Neural cell (in vitro differentiated cells): Measurements from ENCODE around the gene ZNF618. TPM values are rescaled to one million over a fixed set of nuclear protein-coding genes. Genes with fewer than 3 reads are reported as not detected.

Experiments used
- H2AFZ ChIP-seq: fragments of 200-600, 300-800 bp; sonication (generic), shearing (Covaris generic); 2 replicates; pipeline ENCODE4 v1.6.0; 2014; ENCODE audit warnings: low read depth, mild to moderate bottlenecking, antibody characterized with exemption, low read length, moderate library complexity
- H3F3A ChIP-seq: fragments of 200-600 bp; shearing (Covaris generic); 2 replicates; pipeline ENCODE4 v1.6.1; 2016; ENCODE audit warnings: mild to moderate bottlenecking, moderate library complexity, mixed read lengths, antibody characterized with exemption, low read length; ENCODE audit not compliant: insufficient read depth, poor library complexity, severe bottlenecking
- H3K27ac ChIP-seq: fragments of 200-600, 300-800 bp; sonication (generic), shearing (Covaris generic); 2 replicates; pipeline ENCODE4 v1.5.1; 2014; ENCODE audit warnings: mild to moderate bottlenecking, low read length, moderate library complexity
- H3K27me3 ChIP-seq: fragments of 300-800, 200-600 bp; sonication (generic), shearing (Covaris generic); 2 replicates; pipeline ENCODE4 v1.6.0; 2014; ENCODE audit warnings: mild to moderate bottlenecking, low read depth, low read length, moderate library complexity; ENCODE audit not compliant: insufficient read depth
- H3K36me3 ChIP-seq: fragments of 300-800, 200-600 bp; sonication (generic), shearing (Covaris generic); 2 replicates; pipeline ENCODE4 v1.5.1; 2014; ENCODE audit warnings: mild to moderate bottlenecking, antibody characterized with exemption, low read length, moderate library complexity; ENCODE audit not compliant: insufficient read depth
- H3K4me2 ChIP-seq: fragments of 300-800, 200-600 bp; sonication (generic), shearing (Covaris generic); 2 replicates; pipeline ENCODE4 v1.6.0; 2014; ENCODE audit warnings: mild to moderate bottlenecking, low read length
- H3K4me3 ChIP-seq: fragments of 300-800, 200-600 bp; sonication (generic), shearing (Covaris generic); 2 replicates; pipeline ENCODE4 v1.5.1; 2014; ENCODE audit warnings: mild to moderate bottlenecking, low read length, moderate library complexity
- H3K79me2 ChIP-seq: fragments of 200-600 bp; shearing (Covaris generic); replicated peaks from 2 replicates; pipeline ENCODE4 v1.6.0; 2014; ENCODE audit warnings: mild to moderate bottlenecking, low read length, moderate library complexity; ENCODE audit not compliant: insufficient read depth
- H3K9ac ChIP-seq: fragments of 300-800, 200-600 bp; sonication (generic), shearing (Covaris generic); 2 replicates; pipeline ENCODE4 v1.6.1; 2016; ENCODE audit warnings: mild to moderate bottlenecking, low read length, mixed read lengths
- H3K9me2 ChIP-seq: fragments of 200-600 bp; shearing (Covaris generic); 2 replicates; pipeline ENCODE4 v1.6.1; 2016; ENCODE audit warnings: mild to moderate bottlenecking, low read length, mixed read lengths; ENCODE audit not compliant: insufficient read depth
- H3K9me3 ChIP-seq: fragments of 200-600, 300-800 bp; sonication (generic), shearing (Covaris generic); 2 replicates; pipeline ENCODE4 v1.6.1; 2016; ENCODE audit warnings: mild to moderate bottlenecking, mixed run types, low read length, moderate library complexity, mixed read lengths
- H4K20me1 ChIP-seq: fragments of 200-600 bp; shearing (Covaris generic); 2 replicates; pipeline ENCODE4 v1.6.1; 2016; ENCODE audit warnings: mild to moderate bottlenecking, mixed run types; ENCODE audit not compliant: insufficient read depth
- EP300 ChIP-seq: fragments of 450-650 bp; conservative IDR thresholded peaks from 2 replicates; pipeline ENCODE4 v1.6.1; 2014; ENCODE audit warnings: antibody characterized with exemption, mild to moderate bottlenecking, moderate library complexity; ENCODE audit not compliant: poor library complexity, severe bottlenecking
- EZH2 ChIP-seq: fragments of 200-600, 300-800 bp; shearing (Covaris generic), sonication (generic); IDR thresholded peaks from 2 replicates; pipeline ENCODE4 v1.6.1; 2014; ENCODE audit warnings: antibody characterized with exemption, low read length, borderline replicate concordance, mild to moderate bottlenecking; ENCODE audit not compliant: insufficient read depth, poor library complexity, severe bottlenecking
- MXI1 ChIP-seq: fragments of 450-650 bp; conservative IDR thresholded peaks from 2 replicates; pipeline ENCODE4 v1.6.1; 2014; ENCODE audit warnings: antibody characterized with exemption, mild to moderate bottlenecking; ENCODE audit not compliant: poor library complexity, severe bottlenecking
- POLR2AphosphoS5 ChIP-seq: IDR thresholded peaks from 2 replicates; pipeline ENCODE4 v1.6.1; 2012
- RAD21 ChIP-seq: fragments of 450-650 bp; conservative IDR thresholded peaks from 2 replicates; pipeline ENCODE4 v1.6.1; 2014; ENCODE audit warnings: antibody characterized with exemption, mild to moderate bottlenecking, moderate library complexity
- SMC3 ChIP-seq: fragments of 450-650 bp; conservative IDR thresholded peaks from 2 replicates; pipeline ENCODE4 v1.6.1; 2014; ENCODE audit warnings: antibody characterized with exemption, mild to moderate bottlenecking, moderate library complexity; ENCODE audit not compliant: poor library complexity
- TAF1 ChIP-seq: IDR thresholded peaks from 2 replicates; pipeline ENCODE4 v1.6.1; 2012; ENCODE audit warnings: low read depth
- polyA plus RNA-seq: library from polyadenylated mRNA; depleted of rRNA; stranded (reverse); fragments of >200 nt; gene quantifications from 2 replicates; pipeline ENCODE4 v1.2.3, GENCODE V29; 2014
- TF ChIP-seq, protein P1 (sequence below): fragments of 450-650 bp; IDR thresholded peaks from 2 replicates; pipeline ENCODE4 v1.5.1; 2014; ENCODE audit warnings: antibody characterized with exemption, mild to moderate bottlenecking, moderate library complexity; ENCODE audit not compliant: poor library complexity, severe bottlenecking
- TF ChIP-seq, protein P2 (sequence below): IDR thresholded peaks from 2 replicates; pipeline ENCODE4 v1.6.1; 2012; ENCODE audit warnings: borderline replicate concordance

The ZNF618 gene
- polyA plus RNA-seq, 1 donor from 2014 or later = 7.1 TPM

DNA sequence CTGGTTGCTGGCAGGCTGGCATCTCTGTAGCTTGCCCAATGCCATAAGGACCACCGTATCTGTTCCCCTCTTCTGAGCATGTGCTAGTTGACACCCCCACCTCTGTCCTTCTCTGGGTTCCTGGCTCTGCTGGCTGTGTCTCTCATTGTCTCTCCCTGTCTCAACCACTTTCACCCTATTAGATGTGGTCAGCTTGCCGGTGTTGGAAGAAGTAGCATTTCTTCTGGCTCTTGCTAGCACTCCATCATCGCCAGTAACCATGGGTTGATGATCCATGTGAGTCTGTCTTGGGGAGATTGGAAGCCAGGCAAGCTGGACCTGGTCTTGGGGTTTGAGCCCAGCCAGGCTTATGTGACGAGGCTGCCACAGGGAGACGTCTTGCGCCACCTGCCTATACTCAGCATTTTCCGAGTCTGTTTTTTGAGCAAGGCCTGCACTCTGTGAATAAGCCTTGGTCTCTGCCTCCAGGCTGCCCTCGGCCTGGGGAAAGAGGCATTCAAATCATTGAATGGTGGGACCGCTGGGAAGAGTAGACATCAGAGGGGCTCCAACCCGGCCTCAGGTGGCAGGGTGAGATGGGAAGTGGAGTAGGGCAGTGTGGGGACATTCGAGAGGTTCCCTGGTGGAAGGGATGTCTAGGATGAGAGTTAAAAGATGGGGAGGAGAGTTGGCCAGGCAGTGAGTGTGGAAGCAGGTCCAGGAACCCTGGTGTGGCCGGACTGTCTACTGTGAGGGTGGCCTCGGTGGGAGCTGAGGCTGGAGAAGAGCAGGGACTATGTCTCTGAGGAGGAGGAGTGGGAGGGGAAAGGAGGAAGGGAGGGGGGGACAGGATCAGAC, 74.3 kb downstream of the ZNF618 start:
- TF ChIP-seq POLR2AphosphoS5 = no peak
- TF ChIP-seq, protein P1, sequence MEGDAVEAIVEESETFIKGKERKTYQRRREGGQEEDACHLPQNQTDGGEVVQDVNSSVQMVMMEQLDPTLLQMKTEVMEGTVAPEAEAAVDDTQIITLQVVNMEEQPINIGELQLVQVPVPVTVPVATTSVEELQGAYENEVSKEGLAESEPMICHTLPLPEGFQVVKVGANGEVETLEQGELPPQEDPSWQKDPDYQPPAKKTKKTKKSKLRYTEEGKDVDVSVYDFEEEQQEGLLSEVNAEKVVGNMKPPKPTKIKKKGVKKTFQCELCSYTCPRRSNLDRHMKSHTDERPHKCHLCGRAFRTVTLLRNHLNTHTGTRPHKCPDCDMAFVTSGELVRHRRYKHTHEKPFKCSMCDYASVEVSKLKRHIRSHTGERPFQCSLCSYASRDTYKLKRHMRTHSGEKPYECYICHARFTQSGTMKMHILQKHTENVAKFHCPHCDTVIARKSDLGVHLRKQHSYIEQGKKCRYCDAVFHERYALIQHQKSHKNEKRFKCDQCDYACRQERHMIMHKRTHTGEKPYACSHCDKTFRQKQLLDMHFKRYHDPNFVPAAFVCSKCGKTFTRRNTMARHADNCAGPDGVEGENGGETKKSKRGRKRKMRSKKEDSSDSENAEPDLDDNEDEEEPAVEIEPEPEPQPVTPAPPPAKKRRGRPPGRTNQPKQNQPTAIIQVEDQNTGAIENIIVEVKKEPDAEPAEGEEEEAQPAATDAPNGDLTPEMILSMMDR = no peak
- TF ChIP-seq EZH2 = no peak
- TF ChIP-seq MXI1 = no peak
- no peak for TF ChIP-seq SMC3
- TF ChIP-seq EP300 = no peak
- TF ChIP-seq, protein P2, sequence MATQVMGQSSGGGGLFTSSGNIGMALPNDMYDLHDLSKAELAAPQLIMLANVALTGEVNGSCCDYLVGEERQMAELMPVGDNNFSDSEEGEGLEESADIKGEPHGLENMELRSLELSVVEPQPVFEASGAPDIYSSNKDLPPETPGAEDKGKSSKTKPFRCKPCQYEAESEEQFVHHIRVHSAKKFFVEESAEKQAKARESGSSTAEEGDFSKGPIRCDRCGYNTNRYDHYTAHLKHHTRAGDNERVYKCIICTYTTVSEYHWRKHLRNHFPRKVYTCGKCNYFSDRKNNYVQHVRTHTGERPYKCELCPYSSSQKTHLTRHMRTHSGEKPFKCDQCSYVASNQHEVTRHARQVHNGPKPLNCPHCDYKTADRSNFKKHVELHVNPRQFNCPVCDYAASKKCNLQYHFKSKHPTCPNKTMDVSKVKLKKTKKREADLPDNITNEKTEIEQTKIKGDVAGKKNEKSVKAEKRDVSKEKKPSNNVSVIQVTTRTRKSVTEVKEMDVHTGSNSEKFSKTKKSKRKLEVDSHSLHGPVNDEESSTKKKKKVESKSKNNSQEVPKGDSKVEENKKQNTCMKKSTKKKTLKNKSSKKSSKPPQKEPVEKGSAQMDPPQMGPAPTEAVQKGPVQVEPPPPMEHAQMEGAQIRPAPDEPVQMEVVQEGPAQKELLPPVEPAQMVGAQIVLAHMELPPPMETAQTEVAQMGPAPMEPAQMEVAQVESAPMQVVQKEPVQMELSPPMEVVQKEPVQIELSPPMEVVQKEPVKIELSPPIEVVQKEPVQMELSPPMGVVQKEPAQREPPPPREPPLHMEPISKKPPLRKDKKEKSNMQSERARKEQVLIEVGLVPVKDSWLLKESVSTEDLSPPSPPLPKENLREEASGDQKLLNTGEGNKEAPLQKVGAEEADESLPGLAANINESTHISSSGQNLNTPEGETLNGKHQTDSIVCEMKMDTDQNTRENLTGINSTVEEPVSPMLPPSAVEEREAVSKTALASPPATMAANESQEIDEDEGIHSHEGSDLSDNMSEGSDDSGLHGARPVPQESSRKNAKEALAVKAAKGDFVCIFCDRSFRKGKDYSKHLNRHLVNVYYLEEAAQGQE = no peak
- TF ChIP-seq TAF1 = no peak
- TF ChIP-seq RAD21 = no peak
- no peaks in the 10 kb centered on the region for H3K27me3 ChIP-seq
- H3K9me3 ChIP-seq = no peaks in the 10 kb centered on the region
- no peaks in the 10 kb centered on the region for H3K9me2 ChIP-seq
- H3F3A ChIP-seq = no peaks in the 10 kb centered on the region
- no peaks in the 10 kb centered on the region for H3K36me3 ChIP-seq
- H3K4me2 ChIP-seq = no peak overlapping the region
- no peak overlapping the region for H3K9ac ChIP-seq
- H4K20me1 ChIP-seq = no peaks in the 10 kb centered on the region
- H2AFZ ChIP-seq = no peak overlapping the region
- no peak overlapping the region for H3K4me3 ChIP-seq
- H3K27ac ChIP-seq = no peak overlapping the region
- peaks cover 34% of the 10 kb centered on the region for H3K79me2 ChIP-seq

DNA sequence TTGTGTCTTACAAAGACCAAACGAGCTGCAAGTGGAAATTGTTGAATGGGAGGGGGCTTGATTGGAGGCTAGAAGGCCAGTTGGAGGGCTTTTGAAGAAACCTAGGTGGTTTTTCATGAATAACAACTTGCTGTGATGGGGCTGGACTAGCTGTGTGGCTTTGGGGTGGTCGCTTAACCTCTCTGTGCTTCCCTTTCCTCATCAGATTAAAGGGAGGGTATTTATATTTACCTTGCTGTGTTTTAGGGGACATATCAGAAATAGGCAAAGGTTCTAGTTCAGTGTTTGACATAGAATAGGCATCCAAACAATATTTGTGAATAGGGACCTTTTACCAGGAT, 74.9 kb downstream of the ZNF618 start:
- no peak overlapping the region for H3K4me3 ChIP-seq
- no peaks in the 10 kb centered on the region for H3F3A ChIP-seq
- no peak overlapping the region for H3K4me2 ChIP-seq
- no peak overlapping the region for H3K9ac ChIP-seq
- H3K27ac ChIP-seq = no peak overlapping the region
- no peaks in the 10 kb centered on the region for H3K27me3 ChIP-seq
- H3K79me2 ChIP-seq = peaks cover 29% of the 10 kb centered on the region
- H3K9me3 ChIP-seq = no peaks in the 10 kb centered on the region
- no peaks in the 10 kb centered on the region for H3K9me2 ChIP-seq
- H3K36me3 ChIP-seq = no peaks in the 10 kb centered on the region
- H4K20me1 ChIP-seq = no peaks in the 10 kb centered on the region
- no peak for TF ChIP-seq TAF1
- TF ChIP-seq, protein P1 = no peak
- no peak for TF ChIP-seq POLR2AphosphoS5
- TF ChIP-seq, protein P2 = no peak
- no peak for TF ChIP-seq MXI1
- no peak for TF ChIP-seq RAD21
- TF ChIP-seq EP300 = no peak
- no peak for TF ChIP-seq EZH2
- TF ChIP-seq SMC3 = no peak
- H2AFZ ChIP-seq = no peak overlapping the region
